ENCODE results near the gene CALML3.

GRCh38 chr10:5518143-5518542 lies 6.6 kb upstream of the CALML3 start:
- TF ChIP-seq CTCF (conservative IDR thresholded peaks at IDR 0.05; ENCODE audit: low read depth, low read length) (no peak), EZH2 (IDR thresholded peaks at IDR 0.05; ENCODE audit: borderline replicate concordance, low read depth, low read length, poor library complexity, severe bottlenecking) (no peak)

Measured in A673 (cell line).